ENCODE measurements around the gene RGCC.
"Not testable (repeated sequence)": the region's sequence is repeated elsewhere in the genome, so short reads cannot be mapped to it uniquely, and the experiment has no call there.

RGCC gene

DNA sequence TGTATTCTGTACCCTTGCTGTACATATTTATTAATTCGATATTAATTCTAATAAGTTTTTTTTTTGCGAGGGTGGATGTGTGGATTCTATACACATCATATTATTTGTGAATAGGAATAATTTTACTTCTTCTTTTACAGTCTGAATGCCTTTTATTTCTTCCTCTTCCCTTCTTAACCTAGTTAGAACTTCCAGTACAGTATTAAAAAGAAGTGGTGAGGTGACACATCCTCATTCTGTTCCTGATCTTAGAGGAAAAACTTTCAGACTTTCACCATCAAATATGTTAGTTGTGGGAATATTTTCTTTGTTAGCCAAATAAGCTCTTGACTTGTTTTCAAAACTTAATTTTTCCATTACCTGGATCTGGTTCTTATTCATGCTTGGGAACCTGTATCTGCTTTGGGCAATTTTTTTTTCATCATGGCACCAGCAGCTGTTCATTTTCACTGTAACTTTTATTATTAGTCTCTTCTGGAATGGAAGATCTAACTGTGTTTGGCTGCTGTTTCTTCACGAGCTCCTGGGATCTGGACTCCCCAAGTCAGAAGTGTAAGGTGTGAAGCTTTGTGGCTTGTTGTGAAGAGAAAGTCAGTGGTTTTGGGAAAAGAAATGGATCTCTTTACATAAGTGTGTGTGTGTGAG lies 33.1 kb downstream of the RGCC start:
- no peak for DNase-seq (ENCODE audit: low read depth)

DNA sequence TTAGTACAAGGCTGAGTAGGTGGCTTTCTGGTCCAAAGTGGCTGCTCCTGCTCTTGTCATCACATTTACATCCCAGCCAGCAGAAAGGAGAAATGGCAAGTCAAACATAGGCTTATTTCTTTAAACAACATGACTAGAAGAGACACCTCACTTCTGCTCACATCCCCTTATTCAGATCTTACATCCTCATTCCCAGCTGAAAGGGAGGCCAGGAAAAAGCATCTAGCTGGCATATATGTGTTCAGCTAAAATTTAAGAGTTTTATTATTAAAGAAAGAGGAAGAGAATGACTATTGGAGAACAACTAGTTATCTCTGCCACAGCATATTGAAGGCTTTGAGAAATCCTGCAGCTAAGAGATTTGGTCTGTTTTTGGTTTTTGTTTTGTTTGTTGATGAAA lies 34.1 kb downstream of the RGCC start:
- DNase-seq (ENCODE audit: low read depth): no peak

DNA sequence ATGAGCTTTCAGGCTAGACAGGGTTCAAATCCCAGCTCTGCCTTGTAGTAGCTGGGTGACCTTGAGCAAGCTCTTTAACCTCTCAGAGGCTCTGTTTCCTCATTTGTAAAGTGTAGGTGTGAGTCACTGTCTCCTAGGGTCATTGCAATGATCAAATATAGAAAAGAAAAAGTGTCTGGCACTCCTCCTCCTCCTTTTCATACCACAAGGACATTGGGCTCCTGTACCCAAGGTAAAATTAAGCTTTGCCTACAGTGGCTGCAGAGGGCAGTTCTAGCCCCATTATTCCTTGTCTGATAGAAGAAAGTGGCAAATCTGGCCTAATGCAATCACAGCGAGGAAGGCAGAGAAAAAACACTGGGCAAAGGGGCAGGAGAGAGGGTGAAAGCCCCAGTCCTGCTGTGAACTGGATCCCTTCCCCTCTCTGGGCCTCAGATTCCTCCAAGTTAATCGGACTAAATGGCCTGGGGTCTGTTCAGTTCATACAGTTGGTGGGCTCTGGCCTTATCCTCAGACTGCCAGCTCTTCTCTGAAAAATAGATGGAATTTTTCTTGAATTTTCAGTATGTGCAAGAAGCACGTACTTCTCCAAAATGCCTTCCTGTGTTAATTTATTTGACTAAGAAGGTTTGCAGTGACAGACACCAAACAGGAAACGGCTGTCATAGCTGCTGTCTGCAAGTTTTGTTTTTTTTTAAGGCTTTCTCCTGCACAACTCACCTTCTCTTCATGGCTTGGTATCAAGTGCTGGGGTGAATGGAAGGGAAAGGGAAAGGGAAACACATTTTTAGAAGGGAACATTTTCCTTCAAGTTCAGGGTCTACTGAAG lies 35.3 kb downstream of the RGCC start:
- no peak for DNase-seq (ENCODE audit: low read depth)

DNA sequence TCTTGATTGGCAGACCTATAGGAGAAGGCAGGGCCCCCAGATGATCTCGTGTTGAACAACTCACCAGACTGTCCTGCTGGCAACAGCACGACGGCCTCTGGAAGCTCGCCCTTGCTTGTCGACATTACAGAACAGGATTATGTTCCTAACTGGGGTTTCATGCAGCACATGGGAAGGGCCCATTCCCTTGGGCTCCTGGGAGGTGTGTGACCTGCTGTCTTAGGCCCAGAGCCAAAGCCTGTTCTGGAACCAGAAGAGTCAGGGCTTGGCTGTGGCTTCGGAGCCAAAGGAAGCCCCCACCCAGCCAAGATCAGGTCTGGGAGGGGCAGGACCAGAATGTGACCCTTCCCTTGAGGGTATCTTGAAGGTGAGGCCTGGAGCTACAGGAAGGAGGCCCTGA lies 36.9 kb downstream of the RGCC start:
- DNase-seq (ENCODE audit: low read depth): no peak

DNA sequence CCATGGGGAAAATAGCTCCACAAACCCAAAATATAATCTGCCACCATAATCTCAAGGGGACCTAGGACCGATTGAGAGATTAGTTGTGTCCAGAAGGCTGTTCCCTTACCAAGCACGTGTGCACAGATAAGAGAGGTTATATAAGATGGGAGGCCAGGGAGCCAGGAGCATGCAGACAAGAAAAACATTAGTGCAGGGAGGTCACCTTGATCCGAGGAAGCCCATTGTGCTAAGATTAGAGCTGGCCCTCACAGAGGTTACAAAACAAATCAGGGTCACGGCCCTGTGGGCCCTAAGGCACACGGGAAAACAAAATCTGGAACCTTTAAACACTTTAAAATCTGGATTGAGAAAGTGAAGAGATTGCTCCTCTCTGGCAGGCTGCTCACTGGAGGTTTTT lies 37.7 kb downstream of the RGCC start:
- DNase-seq (ENCODE audit: low read depth): no peak

DNA sequence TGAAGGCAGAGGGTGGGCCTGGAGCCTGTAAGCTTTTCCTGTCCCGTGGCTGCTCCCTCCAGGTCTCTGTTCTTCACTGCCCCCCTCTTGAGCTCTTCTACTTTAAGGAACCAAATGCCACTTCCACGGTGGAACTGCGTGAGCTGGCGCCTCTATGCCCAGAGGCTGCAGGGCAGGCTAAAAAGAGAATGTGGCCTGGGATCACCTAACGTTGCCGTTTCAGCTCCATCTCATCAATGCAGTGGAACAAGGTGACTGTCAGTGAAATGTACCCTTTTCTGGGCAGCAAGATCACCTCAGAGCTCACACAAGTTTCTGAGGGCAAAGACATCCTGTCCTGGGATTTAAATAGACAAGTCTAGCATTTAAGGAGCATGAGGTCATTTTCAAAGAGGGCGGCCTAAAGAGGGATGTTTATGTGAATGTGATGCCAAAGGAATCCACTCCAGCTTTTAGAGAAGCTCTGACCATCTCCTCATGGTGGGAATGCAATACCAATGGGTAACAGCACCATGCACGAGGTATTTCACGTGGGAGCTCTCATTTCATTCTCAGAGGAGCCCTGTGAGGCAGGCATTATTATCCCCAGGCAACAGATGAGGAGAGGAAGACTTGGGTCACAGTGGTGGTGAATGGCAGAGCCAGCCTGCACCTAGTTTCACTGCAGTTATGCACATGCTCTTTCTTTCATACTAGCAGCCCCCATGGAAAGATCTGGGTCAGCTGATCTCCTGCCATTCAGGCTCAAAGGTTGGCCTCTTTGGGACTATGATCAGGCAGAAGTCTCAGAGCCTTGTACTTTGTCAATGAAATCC lies 39.3 kb downstream of the RGCC start:
- no peak for DNase-seq (ENCODE audit: low read depth)

DNA sequence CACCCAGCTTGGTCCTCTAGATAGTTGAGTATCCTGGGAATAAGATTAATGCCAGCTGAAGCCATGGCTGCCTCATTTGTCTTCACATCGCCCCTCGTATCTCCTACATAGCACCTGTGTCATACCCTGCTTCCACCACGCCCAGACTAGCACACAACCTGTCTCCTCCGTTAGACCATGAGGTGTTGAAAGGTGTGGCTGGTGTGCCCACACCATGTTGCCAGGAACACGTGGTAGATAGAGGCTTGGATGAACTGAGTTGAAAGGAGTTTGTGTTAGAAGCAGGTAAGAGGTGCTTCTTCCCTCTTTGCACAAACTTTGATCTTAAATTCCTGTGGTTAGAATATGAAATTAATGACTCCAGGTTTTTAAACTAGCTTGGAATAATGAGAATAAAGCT lies 40.1 kb downstream of the RGCC start:
- no peak for DNase-seq (ENCODE audit: low read depth)

DNA sequence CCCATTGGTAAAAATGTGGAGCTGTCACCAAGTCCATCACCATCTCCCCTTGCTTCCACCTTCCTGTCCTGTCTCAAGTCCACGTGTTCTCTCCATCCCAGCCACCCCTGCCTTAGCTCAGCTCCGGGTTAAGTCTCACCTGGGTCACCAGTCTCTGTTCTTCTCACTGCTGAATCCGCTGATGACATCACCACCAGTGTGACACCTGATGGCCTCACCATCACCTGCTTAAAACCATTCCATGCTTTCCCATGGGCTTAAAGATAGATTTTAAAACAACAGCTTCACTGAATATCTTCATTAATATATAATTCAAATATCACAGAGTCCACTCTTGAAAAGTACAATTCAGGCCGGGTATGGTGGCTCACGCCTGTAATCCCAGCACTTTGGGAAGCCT lies 42.1 kb downstream of the RGCC start:
- no peak for DNase-seq (ENCODE audit: low read depth)

DNA sequence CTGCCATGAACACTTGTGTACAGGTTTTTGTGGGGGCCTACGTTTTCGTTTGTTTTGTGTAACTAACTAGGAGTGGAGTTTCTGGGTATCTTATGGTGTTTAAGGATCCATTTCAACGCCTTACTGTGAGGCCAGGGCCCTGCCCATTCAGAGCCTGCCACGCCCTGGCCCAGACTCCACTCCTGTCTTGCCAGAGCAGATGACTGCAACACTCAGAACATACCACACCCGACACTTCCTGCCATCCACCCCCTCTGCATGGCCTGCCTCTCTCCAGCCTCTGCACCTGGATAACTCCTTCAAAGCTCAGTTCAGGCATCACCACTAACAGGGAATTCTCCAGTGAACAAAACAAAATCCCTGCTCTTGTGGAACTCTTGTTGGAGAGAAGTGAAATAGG lies 43.2 kb downstream of the RGCC start:
- no peak for DNase-seq (ENCODE audit: low read depth)

DNA sequence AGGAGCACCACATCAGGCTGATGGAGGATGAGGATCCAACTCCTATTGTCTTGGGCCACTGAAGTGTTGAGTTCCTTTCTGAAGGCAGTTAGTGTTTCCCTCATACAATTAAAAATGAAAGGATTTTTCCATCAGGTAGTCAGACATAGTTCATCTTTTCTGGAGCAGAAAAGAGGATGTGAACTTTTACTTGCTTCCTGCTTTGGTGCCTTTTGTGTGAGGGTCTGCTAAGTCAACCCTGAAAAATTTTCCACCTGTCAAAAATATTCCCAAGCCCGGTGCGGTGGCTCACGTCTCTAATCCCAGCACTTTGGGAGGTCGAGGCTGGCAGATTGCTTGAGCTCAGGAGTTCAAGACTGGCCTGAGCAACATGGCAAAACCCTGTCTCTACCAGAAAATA lies 43.9 kb downstream of the RGCC start:
- no peak for DNase-seq (ENCODE audit: low read depth)

DNA sequence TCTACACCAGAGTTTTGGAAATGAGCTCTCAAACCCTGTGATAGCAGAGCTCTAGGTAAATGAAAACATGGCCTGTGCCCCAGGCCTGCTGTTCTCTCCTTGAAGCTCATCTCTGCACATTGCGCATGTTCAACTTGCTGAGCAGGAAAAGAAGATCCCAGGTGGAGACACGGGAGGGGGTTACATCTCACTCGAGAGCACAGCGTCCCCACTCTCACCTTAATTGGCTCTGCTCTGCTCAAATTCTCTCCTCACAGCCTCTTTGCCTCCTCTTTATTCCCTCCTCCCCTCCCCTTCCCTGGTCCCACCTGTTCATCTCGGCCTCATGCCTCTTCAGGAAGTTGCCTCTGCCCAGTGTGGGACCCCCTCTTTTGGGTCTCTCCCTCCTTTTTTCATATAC lies 44.7 kb downstream of the RGCC start:
- DNase-seq (ENCODE audit: low read depth): no peak

DNA sequence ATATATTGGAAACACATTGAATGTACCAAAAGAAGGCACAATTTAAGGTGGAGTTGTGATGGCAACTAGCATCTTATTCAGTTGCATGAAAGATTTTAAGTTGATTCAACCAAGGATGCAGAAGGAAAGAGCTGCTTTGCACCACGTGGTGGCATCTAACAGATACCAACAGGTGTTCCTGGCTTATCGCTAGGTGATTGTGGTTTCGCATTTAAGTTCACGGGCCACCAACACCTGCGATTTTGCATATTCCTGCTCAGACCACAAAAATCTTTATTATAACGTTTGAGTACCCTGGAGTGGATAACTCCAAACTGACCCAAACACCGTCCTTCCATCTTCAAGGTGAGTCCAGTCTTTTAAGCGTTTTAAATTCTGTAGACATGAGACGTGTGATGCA lies 45.3 kb downstream of the RGCC start:
- DNase-seq (ENCODE audit: low read depth): no peak

DNA sequence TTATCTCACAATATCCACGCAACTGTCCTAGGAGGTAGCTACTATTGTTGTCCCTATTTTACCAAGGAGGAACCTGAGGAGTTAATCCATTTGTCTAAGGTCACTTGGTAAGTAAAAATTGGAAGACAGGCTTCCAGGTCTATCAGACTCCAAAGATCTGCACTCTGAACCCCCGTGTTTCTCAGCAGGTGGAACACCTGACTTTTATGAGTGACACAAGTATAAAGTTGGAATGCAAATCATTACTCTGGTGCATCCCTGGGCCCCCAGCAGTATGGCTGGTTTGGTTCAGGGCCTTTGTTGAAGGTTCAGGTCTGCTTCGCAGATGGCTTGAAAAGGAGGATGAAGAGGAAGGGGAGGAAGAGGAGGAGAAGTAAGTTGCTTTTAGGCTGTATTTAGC lies 46.0 kb downstream of the RGCC start:
- no peak for DNase-seq (ENCODE audit: low read depth)

DNA sequence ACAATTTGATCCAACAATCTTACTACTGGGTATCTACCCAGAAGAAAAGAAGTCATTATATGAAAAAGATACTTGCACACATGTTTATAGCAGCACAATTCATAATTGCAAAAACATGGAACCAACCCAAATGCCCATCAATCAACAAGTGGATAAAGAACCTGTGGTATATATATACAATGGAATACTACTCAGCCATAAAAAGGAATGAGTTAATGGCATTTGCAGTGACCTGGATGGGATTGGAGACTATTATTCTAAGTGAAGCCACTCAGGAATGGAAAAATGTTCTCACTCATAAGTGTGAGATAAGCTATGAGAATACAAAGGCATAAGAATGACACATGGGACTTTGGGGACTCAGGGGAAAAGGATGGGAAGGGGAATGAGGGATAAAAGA lies 47.3 kb downstream of the RGCC start:
- DNase-seq (ENCODE audit: low read depth): not testable (repeated sequence)

DNA sequence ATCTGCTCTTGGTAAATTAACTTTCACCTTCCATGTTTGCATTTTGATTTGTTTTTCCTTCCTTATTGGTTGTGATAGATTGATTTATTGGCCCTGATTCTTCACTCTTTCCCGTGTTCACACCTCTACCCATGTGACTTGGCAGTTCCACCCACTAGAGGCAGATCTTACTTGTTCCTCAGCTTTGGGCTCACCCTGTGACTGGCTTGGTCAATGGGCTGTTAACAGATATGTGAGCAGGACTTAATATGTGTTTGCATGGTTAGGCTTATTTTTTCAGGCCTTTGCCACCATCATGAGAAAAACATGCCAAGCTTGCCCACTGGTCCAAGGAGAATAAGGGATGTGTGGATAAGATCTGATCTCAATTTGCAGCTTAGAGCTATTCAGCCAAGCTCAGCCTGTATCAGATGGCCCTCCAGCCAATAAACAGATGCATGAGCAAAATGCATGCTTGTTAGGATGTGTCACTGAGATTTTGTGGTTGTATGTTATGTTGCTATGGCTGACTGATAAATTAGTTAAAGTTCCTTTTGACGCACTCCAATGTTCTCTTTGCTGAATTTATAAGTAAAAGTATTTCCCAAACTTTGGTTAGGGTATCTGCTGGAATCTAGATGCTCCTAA lies 48.0 kb downstream of the RGCC start:
- DNase-seq (ENCODE audit: low read depth): no peak

DNA sequence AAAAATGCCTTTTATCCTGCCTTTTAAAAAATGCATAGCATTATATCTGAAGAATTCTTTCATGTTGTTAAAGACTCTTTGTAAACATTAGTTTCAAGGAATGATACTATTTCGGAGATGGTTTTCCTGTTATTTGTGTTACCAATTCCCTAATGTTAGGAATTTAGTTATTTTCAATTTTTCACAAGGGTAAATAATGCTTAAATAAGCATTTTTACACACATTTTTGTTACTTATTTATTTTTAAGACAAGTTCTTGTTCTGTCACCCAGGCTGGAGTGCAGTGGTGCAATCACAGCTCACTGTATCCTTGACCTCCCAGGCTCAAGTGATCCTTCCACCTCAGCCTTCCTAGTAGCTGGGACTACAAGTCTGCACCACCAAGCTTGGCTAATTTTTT lies 49.0 kb downstream of the RGCC start:
- DNase-seq (ENCODE audit: low read depth): no peak

DNA sequence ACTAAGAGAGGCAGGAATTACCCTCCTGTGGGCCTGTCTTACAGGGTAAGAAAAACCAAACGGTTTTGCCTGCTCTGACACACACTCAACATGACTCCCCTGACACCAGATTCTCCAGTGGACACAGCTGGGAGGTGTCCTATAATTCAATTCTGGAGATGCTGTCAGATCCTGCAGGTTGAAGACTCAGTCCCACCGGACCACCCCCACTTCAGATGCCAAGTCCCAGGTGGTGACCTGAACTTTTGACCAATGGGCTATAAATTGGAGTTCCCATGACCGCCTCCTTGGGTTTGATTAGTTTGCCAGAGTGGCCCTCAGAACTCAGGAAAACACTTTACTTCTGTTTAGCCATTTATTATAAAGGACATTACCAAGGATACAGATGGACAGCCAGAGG lies 52.6 kb downstream of the RGCC start:
- no peak for DNase-seq (ENCODE audit: low read depth)

DNA sequence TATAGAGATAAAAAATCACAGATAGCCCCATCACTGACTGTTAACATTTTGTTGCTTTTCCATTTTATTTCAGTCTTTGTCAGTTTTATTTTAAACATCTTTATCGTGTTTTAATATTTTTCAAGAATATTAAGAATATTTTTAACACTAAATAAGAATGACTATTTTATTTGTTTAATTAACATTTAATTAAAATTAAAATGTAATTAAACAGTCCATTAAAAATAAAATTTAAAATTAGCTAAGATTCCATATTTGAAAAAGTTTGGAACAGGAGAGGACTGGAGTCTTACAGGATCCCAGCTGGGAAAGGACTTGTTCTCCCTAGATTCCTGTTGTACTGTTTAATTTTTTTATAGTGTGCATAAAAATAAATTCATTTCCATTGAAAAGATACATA lies 54.5 kb downstream of the RGCC start:
- no peak for DNase-seq (ENCODE audit: low read depth)

DNA sequence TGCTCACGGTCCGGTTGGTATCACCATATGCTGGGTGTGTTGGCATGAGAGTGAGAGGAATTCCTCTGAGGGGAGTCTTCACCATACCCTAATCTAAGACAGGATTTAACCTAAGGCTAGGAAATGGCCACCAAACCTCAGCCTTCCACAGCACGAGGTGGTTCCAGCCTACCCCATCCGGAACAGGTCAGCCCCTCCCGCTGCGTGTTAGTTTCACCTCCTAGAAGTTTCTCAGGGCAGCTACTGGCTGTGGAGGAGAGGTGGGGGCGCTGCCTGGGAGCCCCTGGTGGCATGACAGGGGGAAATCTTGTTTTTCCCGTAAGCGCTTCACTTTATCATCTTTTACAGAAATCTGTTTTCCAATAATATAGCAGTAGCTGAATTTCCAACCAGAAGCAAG lies 55.1 kb downstream of the RGCC start:
- no peak for DNase-seq (ENCODE audit: low read depth)

DNA sequence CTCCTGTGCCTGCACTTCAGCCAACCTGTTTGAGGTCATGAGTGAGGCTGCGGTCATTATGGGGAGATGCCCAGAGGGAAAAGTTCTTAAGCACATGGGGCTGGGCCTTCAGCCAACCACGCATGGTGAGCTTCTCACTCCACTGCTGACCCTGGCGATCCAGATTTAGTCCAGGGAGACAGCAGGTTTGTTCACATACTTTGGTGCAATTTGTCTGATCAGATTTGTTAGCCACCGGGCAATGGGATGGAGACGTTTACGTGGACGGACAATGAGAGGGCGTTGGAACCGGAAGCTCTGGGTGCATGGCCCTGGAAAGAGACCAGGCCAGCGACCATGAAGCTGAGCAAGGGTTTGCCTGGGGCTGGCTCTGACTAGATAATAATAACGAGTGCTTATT lies 56.2 kb downstream of the RGCC start:
- DNase-seq (ENCODE audit: low read depth): no peak

DNA sequence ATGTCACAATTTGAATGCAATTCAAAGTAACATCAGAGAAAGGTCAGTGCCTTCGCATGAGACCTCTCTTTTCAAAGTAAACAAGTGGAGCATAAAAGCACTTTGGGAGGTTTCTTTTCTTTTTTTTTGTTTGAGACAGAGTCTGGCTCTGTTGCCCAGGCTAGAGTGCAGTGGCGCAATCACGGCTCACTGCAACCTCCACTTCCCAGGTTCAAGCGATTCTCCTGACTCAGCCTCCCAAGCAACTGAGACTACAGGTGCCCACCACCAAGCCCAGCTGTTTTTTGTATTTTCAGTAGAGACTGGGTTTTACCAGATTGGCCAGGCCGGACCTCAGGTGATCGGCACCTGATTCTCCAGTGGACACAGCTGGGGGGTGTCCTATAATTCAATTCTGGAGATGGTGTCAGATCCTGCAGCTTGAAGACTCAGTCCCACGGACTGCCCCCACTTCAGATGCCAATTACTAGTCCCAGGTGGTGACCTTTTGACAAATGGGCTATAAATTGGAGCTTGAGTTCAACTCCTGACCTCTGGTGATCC lies 57.6 kb downstream of the RGCC start:
- DNase-seq (ENCODE audit: low read depth): no peak

DNA sequence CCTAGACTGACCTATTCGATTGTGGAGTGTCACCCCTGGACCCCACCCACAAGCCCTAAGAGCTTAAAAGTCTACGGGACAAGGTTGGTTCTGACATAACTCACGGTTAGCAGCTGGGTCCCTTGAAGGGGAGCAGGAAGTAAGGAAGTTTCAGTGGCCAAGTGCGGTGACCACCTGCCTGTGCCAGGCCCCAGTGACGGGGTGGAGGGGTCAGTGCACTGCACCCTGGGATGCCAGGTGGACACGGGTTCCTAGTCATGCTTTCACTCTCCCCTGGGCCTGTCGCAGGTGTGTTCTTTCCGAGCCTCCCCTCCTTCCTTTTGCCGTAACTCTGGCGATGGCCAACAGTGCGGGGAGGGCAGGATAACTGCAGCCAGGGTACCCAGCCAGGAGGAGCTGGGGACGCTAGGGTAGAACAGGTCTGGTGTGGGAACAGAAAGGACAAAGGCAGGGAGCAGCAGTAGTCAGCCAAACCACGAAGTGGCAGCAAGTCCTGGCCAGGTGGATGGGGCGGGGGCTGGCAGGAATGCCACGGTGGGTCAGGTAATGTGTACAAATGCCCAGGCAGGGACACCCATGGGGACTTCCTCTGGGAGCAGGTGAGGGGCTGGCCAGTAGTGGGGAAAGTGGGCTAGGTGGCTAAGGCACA lies 58.3 kb downstream of the RGCC start:
- no peak for DNase-seq (ENCODE audit: low read depth)

Measured in stimulated activated CD8-positive, alpha-beta memory T cell treated with anti-CD3 and anti-CD28 coated beads, Interleukin-15, amount 100 ng/mL, for 1 hour (primary cell).